ENCODE data around the gene HTR5A.
"Not testable (repeated sequence)": the region's sequence is repeated elsewhere in the genome, so short reads cannot be mapped to it uniquely, and the experiment has no call there.

HTR5A gene

DNA sequence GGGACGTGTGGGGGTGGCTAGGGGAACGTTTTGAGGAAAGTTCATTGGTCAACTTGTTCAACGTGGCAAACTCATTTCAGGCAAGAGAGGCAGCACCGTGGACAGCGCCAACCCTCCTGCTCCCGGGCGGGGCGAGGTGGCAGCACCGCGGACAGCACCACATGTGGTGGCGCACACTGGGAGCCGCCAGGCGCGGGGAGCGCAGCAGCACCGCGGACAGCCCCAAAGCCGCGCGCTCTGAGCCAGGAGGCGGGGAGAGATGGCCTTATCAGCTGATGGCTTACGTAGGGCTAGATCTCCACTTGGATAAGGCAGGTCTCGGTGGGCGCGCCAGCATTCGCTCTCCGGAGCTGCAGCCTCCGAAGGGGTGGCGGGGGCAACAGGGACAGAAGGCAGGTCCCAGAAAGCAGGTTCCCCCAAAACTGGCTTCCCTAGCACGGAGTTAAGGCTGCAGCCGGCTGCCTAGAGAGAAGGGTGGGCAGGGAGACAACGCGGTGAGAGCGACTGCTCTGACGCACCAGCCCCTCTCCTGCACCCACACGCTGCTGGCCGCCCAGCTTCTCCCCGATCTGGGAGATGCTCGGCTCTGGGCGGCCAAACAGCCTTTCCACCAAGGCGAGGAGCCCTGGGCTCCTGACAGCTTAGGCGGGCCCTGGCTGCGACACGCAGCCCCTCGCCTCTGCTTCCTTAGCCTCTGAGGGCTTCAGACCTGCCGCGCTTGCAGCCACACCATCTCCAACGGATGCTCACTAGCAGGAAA, at the start of gene HTR5A:
HTR5A (plus strand) TSS at position 333 of the 760 bp plus-strand sequence. CDS start 576 bp downstream, outside the sequence.
- DNase-seq: peak; percentile 94

DNA sequence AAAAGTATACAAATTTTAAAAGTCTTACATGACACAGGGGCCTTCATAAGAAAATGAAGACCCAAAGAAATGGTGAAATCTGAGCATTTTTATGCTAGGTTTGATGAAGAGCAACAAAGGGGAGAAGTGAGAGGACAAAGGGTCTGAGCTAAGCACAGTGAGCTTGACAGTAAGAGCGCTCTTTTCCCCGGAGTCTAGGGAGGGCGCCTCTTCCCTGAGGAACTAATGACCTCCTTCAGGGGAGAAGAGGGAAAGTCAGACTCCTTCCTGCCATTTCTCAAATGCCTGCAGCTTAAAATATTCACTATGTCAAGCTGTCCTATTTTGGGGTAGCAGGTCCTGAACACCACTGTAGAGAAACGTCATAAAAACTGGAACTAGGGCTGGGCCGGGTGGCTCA, 49.1 kb upstream of the HTR5A start:
- DNase-seq: no peak

DNA sequence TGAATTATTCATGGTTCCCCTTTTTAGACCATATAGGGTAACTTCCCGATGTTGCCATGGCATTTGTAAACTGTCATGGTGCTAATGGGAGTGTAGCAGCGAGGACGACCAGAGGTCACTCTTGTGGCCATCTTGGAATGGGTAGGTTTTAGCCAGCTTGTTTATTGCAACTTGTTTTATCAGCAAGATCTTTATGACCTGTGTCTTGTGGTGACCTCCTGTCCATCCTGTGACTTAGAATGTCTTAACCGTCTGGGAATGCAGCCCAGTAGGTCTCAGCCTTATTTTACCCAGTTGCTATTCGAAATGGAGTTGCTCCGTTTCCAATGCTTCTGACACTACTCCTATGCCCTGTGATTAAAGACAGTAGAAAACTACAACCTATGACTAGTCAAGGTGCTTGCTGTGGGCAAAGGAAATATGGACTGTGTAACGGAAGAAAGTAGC, 48.4 kb upstream of the HTR5A start:
- DNase-seq: no peak

DNA sequence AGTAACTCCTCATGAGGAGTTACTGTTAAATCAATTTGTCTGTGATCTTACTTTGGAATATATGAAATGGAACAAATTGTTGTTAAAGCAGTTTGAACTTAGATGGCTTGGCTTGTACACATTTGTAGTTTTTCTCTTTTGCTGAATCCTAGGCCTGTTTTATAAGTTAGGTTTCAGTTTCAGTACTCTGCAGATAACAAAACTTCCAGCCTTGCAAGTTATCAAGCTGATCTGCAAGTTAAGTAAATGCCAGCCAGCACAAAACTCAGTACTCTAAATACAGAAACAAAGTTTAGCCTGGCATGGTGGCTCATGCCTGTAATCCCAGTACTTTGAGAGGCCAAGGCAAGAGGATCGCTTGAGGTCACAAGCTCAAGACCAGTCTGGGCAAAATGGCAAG, 42.2 kb upstream of the HTR5A start:
- no peak for DNase-seq

DNA sequence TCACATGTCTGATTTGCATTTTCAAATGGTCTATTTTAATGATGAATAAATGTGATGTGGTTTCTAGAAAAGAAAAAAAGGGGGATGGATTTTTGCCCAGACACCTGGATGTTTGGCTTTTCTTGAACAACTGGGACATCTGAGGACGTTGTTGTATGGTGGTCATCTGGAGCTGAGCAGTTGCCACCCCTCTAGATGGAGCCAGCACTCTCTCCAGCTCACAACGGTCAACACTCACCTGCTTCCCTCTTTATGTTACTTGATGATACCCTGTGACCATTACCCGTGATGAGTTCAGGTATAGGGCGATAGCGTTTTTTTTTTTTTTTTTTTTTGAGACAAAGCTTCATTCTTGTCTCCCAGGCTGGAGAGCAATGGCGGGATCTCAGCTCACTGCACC, 37.1 kb upstream of the HTR5A start:
- no peak for DNase-seq

DNA sequence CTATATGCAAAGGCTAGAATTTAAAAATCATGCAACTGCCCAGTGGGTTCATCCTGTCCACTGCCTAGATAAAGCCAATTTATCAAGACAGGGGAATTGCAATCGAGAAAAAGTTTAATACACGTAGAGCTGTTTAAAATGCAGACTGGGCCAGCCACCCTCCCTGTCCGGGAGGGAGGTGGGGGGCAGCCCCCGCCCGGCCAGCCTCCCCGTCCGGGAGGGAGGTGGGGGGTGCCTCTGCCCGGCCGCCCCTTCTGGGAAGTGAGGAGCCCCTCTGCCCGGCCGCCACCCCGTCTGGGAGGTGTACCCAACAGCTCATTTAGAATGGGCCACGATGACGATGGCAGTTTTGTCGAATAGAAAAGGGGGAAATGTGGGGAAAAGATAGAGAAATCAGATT, 35.6 kb upstream of the HTR5A start:
- DNase-seq: not testable (repeated sequence)

DNA sequence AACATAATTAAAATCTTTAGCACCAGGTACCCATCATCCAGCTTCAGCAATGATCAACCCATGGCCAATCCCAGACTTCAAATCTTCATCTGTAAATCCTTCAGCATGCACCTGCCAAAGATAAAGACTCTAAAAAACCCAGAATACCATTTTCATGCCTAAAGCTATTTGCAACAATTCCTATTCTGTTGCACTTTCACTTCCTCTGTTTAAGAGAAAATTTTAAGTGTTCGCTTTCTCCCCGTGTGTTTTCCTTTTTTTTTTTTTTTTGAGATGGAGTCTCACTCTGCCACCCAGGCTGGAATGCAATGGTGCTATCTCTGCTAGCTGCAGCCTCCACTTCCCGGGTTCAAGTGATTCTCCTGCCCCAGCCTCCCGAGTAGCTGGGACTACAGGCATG, 31.8 kb upstream of the HTR5A start:
- DNase-seq: no peak

DNA sequence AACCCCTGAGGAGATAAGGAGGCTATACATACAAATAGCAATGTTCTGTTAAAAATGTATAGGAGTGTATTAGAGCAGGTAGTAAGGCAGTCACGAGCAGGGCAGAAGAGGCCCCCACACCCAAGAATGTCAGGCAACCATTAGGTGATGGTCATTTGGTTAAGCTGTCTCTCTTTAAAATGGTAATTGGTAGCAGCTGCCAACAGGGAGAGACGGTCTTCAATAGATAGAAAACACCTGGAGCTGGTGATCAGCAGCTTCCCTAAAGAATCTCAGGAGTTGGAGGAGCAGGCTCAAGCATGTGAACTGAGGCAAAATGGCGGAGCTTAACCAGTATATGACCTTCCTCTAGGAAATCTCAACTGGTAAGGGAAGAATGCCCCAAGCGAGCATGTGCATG, 26.4 kb upstream of the HTR5A start:
- no peak for DNase-seq

DNA sequence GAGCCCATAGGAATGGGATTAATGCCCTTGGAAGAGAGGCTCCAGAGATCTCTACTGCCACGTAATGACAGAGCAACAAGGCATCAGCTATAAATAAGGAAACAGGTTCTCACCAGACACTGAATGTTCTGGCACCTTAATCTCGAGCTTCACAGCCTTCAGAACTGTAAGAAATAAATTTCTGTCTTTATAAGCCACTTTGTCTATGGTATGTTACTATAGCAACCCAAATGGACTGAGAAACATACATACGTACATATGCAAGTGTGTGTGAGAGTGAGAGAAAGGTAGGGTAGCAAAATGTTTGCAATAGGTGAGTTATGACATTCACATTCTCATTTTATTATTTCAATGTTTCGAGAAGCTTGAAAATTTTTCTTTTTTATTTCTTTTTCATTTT, 22.1 kb upstream of the HTR5A start:
- DNase-seq: no peak

DNA sequence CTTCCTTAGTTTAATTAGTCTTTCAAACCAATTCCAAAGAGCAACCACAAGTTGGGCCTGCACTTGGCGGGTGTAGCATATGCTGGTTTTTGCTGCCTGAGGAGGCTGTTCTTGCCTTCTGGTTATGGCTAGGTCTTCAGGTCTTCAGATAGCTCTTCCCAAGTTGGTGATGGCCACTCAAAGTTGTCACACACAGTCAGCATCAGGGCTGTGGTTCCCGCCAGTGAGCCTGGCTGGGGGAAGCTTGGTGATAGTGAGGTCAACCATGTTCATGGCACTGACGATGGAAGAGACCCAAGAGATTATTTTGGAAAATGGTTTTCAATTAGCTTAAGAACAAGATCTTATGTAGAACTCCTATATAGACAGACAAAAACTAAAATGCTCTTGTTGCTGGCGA, 18.8 kb upstream of the HTR5A start:
- no peak for DNase-seq

DNA sequence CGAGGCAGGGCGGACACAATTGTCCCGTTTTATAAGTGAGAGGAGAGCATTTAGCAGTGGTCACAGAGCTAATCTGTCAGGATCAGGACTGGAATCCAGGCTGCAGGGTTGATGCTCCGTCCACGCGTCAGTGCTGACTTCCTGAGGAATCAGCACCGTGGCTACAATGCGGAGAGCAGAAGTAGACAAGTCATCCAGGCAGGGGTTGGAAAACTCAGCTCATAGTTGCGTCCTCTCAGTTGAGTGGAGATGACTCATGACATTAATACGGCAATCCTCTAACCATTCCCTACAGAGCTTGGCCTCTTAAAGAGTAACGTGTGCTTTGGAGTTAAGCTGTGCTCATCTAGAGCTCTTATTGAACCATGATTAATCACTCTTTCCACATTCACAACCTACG, 17.1 kb upstream of the HTR5A start:
- no peak for DNase-seq

DNA sequence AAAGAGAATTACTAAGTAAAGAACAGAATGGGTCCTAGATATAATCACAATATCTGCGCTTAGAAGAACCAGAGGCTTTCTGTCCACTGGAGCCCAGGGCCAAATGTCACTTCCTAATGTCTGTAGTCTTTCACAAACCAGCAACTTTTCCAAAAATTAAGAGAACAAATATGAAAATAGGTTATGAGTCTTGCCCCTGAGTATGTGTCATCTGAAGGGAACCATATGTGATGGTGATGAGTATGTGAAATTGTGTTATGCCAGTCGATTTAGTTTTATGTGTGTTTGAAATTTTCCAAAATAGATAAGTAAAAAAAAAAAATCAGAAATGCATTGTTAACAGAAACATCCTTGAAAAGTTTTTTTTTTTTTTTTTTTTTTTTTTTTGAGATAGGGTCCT, 15.4 kb upstream of the HTR5A start:
- DNase-seq: no peak

DNA sequence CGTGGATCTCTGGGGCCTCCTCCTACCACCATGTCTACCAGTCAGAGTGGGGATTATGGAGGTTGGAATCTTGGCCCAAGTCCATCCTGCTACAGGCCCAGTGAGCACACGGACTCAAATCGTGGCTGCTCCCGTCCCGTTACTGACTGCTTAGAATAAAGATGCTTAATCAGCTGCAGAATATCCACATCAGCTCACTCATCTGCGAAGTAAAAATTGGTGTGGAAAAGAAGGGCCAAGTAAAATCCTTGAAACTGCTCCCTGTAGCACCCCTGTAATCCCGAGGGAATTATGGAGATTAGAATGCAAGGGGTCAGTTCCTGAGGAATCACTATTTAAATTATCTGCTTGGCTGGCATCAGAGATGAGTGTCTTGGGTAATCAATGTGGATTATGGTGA, 13.0 kb upstream of the HTR5A start:
- no peak for DNase-seq

DNA sequence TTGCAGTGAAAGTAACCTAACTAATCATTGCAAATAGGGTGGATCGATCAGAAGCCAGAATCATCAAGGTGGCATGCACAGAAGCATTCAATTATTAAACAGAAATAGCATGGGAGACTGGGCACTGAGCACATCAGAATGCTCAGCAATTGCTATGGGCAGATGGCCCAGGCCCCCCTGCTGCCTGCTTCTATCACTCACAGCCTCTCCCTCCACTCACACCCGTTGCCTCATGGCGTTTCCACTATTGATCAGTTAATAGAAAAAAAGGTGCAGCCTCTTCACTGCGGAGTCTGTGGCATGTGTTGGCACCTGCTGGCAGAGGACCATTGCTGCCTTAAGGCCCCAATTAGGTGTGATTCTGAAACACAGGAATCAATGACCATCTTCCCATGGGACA, 11.2 kb upstream of the HTR5A start:
- DNase-seq: no peak

DNA sequence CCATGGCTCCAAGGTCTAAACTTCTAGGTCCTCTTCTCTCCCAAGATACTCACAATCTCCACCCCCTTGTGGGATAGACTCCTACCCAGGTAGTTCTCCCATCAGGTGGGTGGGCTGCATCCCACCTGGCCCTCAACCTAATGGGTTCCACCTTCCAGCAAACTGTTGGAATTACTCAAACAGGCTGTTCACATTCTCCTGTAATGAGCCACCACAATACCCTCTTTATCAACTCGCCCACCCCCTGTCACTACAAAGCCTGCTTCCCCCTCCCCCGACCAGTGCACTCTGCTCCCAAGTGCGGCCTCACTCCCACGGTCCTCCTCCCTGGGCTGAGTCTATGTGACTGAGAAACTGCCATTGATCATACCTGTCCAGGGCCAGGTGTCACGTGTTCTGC, 10.4 kb upstream of the HTR5A start:
- DNase-seq: no peak

DNA sequence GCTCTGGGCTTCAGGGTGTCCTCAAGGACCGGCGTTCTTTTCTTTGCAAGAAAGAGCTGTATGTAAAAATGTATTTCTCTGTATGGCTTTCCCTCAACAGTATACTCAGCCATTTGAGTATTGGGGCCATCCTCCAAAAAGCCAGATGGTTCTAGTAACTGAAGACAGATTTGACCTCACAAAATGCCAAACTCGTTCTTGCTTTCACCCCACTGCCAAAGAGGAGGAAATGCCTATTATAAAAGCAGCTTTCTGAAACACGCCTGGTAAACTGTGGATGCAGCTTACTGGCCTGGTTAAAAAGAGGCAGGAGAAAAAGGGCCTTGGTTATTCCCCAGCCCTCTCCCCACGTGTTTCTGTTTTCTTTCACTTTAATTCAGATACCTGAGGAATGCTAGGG, 7.7 kb upstream of the HTR5A start:
- DNase-seq: no peak

DNA sequence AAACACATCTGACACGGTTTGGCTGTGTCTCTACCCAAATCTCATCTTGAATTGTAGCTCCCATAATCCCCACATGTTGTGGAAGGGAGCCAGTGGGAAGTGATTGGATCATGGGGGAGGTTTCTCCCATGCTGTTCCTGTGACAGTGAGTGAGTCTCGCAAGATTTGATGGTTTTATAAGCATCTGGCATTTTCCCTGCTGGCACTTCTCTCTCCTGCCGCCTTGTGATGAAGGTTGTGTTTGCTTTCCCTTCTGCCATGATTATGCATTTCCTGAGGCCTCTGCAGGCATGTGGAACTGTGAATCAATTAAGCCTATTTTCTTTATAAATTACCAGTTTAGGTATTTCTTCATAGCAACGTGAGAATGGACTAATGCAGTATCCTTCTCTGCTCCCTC, 5.9 kb upstream of the HTR5A start:
- no peak for DNase-seq

DNA sequence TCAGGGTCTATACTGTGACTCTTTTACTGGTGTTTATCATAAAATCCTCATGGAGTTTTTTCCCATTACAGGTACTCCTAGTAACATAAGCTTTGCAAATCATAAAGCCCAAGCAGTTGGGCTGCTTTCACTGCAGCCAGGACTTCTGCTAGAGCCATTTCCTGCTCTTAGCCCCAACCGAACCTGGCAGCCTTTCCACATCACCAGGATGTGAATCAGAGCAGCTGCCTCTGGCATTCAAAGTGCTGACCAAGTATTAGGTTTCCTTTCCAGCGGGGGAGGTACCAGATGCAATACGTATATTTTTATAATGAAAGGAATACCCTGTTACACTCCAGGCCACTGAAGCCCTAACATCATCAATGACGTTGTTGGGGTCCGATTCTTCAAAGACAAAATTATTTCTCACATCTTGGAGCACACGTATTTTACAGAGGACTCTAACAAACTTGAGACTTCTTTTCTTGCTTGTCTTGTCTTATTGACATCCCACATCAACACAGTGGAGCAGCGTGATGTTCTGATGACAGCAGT, 3.6 kb upstream of the HTR5A start:
- DNase-seq: no peak

DNA sequence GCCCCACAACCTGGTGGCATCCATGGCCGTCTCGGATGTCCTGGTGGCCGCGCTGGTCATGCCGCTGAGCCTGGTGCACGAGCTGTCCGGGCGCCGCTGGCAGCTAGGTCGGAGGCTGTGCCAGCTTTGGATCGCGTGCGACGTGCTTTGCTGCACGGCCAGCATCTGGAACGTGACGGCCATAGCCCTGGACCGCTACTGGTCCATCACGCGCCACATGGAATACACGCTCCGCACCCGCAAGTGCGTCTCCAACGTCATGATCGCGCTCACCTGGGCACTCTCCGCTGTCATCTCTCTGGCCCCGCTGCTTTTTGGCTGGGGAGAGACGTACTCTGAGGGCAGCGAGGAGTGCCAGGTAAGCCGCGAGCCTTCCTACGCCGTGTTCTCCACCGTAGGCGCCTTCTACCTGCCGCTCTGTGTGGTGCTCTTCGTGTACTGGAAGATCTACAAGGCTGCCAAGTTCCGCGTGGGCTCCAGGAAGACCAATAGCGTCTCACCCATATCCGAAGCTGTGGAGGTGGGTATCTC, 1.1 kb downstream of the HTR5A start:
- DNase-seq: no peak

DNA sequence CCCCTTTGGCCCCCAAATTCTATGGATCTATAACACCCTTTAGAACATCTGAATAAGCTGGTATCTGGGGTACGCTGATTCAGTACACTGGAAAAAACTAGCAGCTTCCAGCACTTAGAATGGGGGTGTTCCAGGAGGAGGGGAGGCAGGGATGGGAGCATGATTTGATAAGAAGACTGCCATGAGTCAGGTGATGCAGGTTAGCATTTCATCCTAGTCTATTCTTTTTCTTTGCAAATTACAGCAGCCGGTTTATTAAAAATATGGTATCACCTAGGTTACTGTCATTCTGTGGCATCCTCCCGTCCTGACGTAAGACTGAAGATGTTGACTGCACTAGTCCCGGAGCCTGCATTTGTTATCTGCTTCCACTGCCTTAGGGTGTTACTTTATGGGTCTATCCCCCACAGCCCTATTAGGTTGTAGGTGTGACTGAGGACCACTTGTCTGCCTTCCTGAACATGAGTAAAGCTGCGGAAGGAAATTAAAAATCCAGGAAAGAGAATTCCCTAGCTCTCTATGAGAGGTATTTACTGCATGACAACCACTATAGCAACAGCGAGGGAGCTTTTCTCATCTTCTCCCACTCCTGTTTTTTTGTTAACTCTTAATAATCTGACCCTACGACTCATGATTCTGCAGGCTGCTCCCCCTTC, 1.9 kb downstream of the HTR5A start:
- DNase-seq: no peak

DNA sequence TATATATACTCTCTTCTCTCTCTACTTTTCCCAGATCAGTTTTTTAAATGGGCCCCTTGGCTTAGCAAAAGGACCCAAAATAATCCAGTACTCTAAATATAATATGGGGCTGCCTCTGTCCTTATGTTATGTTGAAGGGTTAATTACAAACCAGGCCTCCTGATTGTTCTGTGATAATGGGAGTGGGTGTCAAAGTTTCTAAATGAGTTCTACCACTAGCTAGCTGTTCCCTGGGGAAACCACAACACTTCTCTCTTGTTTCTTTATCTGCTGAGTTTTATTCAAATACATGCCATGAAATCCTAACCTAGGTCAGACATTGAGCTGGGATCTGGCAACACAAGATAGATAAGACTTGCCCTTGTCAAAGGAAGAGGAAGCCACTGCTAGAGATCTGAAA, 3.8 kb downstream of the HTR5A start:
- no peak for DNase-seq

DNA sequence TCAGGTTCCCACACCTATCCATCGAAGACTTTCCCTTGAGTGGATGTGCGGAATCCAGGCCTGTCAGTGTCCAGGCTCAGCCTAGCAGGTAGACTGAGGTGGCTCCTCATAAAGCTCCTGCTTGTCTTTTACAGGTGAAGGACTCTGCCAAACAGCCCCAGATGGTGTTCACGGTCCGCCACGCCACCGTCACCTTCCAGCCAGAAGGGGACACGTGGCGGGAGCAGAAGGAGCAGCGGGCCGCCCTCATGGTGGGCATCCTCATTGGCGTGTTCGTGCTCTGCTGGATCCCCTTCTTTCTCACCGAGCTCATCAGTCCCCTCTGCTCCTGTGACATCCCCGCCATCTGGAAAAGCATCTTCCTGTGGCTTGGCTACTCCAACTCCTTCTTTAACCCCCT, 13.9 kb downstream of the HTR5A start:
- no peak for DNase-seq

DNA sequence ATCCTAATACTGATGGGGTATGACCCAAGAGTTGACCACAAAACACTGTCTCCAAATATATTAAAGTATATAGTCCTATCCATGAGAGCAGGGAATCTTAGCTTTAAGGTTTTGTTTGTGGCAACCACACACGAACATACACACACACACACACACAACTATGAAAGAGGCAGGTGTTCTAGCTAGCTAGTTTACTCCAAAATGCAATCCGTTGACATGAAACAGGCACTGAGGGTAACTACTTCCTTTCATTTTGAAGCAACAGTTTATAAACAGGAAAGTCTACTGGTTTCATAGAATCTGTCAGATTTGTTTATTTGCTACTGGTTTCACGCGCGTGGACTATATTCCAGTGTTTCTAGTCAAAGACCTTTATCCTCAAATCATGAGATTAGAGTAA, 14.8 kb downstream of the HTR5A start:
- no peak for DNase-seq

DNA sequence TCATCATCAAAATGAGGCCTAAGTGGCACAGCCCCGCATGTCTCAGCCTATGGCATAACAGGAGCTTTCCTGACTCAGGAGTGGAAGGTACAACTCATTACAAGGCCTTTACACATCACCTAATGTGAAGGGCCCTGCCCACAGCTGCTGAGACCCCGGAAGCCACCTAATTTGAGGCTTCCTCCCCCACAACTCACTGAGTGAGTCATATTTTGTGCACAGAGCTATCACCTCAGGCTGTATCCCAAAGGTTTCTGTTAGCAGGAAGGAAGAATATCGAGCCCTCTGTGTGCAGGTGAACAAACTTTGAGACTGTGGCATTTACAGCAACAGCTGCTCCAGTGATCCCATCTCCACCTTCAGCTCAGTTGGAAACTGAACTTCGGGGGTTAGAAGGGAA, 20.6 kb downstream of the HTR5A start:
- DNase-seq: no peak

Measured in hematopoietic multipotent progenitor cell treated with erythropoietin and hydrocortisone succinate and interleukin-3 and kit ligand, for 4 days (in vitro differentiated cells).